Heart left ventricle (tissue), 16 donors: ENCODE data around the gene EPC2. TPM values are rescaled to one million over a fixed set of nuclear protein-coding genes. Genes with fewer than 3 reads are reported as not detected.
"Not testable (repeated sequence)": the region's sequence is repeated elsewhere in the genome, so short reads cannot be mapped to it uniquely, and the experiment has no call there.

Source experiments
- ATAC-seq, 4 donors: fragments of 200-7000 bp; cut with Tn5 transposase; one replicate each; pipeline ENCODE4 v1.9.1; 2020 to 2022; ENCODE audit warnings: moderate library complexity in 4 of 4, mild to moderate bottlenecking in 3 of 4, moderate number of reproducible peaks in 1 of 4
- DNase-seq, 5 donors: peaks; one replicate each; pipeline ENCODE4 v3.0.0-alpha.2; 2020
- H3K27ac ChIP-seq, 12 donors: fragments of 200-600 bp; sonication (generic) in 4 of 12; one replicate each; pipeline versions ENCODE4 v1.5.0 to v1.8.0; 2016 to 2022; ENCODE audit warnings: mild to moderate bottlenecking in 2 of 12
- H3K27me3 ChIP-seq, 9 donors: fragments of 200-600 bp; sonication (generic) in 2 of 9; one replicate each; pipeline versions ENCODE4 v1.5.1 to v1.8.0; 2016 to 2022; ENCODE audit warnings: mild to moderate bottlenecking in 3 of 9
- H3K36me3 ChIP-seq, 9 donors: fragments of 200-600 bp; sonication (generic) in 2 of 9; one replicate each; pipeline versions ENCODE4 v1.5.0 to v1.8.0; 2018 to 2022; ENCODE audit warnings: mild to moderate bottlenecking in 2 of 9
- H3K4me1 ChIP-seq, 12 donors: fragments of 200-600 bp; sonication (generic) in 4 of 12; one replicate each; pipeline versions ENCODE4 v1.5.0 to v1.8.0; 2016 to 2022; ENCODE audit warnings: mild to moderate bottlenecking in 3 of 12
- H3K4me3 ChIP-seq, 12 donors: fragments of 200-600 bp; sonication (generic) in 4 of 12; one replicate each; pipeline versions ENCODE4 v1.5.0 to v1.8.0; 2017 to 2022; ENCODE audit warnings: mild to moderate bottlenecking in 9 of 12, moderate library complexity in 4 of 12
- H3K9me3 ChIP-seq, 12 donors: fragments of 200-600 bp; sonication (generic) in 4 of 12; one replicate each; pipeline versions ENCODE4 v1.5.0 to v1.8.0; 2016 to 2022; ENCODE audit warnings: mild to moderate bottlenecking in 1 of 12
- CTCF ChIP-seq, 12 donors: fragments of 200-600 bp; sonication (generic) in 4 of 12; IDR thresholded peaks; one replicate each; pipeline versions ENCODE4 v1.5.0 to v1.8.0; 2018 to 2022; ENCODE audit warnings: antibody characterized with exemption in 12 of 12, mild to moderate bottlenecking in 5 of 12
- POLR2A ChIP-seq, 2 donors: fragments of 450-650 bp; IDR thresholded peaks; one replicate each; pipeline ENCODE4 v1.6.1; 2017; ENCODE audit warnings: antibody characterized with exemption in 2 of 2, mild to moderate bottlenecking in 2 of 2, moderate library complexity in 2 of 2
- WGBS, 4 donors: extraction: QIAGEN DNeasy Blood & Tissue Kit in 2 of 4; methylation state at CpG; one replicate each; pipeline versions ENCODE4 v1.1.5 to v1.1.7; 2013 to 2018; 5-methylcytosine and 5-hydroxymethylcytosine counted together
- intact Hi-C, 10 donors: fragments of 100-400 bp; cut with DNase I; formaldehyde crosslinking; loops; one replicate each; pipeline versions ENCODE4 v1.11.1 to v1.14.2; 2022
- polyA plus RNA-seq, 2 donors: library from polyadenylated mRNA; stranded (reverse); fragments of 200-250 nt; gene quantifications; one replicate each; pipeline ENCODE4 v1.2.3, GENCODE V29; 2013
- total RNA-seq, 9 donors: library from RNA; depleted of rRNA in 2 of 9; stranded (reverse); fragments of >200 nt in 2 of 9; fragmentation: NEBNext Ultra II Directional in 3 of 9; extraction: Animal tissue kit (Norgen Biotek cat#: 25700) in 3 of 9; gene quantifications; one replicate each; pipeline versions ENCODE4 v1.1.0 to v1.2.4, GENCODE V29; 2016 to 2023
- donor health status: ischemic (EF 13 %, LVEDD 7.1; RV severe dilation, severe dysfunction).
- donor health status: healthy with polysubstance abuse.
- donor health status: DM: no; HTN: yes; CAD: no.
- donor health status: DM: no; HTN: no; CAD: no.
- donor health status: ischemic (EF 25% LVEDD 6.9; RV normal size, moderate dysfunction).
- donor health status: ischemic (EF 25% LVEDD 5.7; RV mildly dilated, moderate dysfunction).
- donor health status: healthy.
- donor health status: DM: yes; HTN: yes; CAD: no.
- donor health status: ischemic (EF 35%, LVEDD 5.7; RV mildly dilated, moderate dysfunction).
- donor health status: nonischemic (EF 11% LVEDD 7.7; RV severe dilation, severe dysfunction).
- donor health status: DM: yes; HTN: yes; CAD: no.
- donor health status: PGD.
- donor health status: ischemic (EF 29% LVEDD 5.4; RV normal size, mild dysfunction).
- donor health status: nonischemic (EF 23%, LVEDD 6.1; RV moderate dilation, normal function).

Gene EPC2
- total and polyA plus RNA-seq, 11 donors = 5.6 to 27.1 (median 19.3) TPM

- DNase-seq (no peak), ATAC-seq (no peak)
- Histone ChIP-seq H3K4me1 (peaks cover 4 to 90% (median 66%) of the 10 kb centered on the region in 12 donors), H3K4me3 (no peak overlapping the region), H3K27ac (no peak overlapping the region), H3K9me3 (no peaks in the 10 kb centered on the region), H3K36me3 (no peaks in the 10 kb centered on the region), H3K27me3 (no peaks in the 10 kb centered on the region)
- TF ChIP-seq POLR2A (IDR thresholded peaks at IDR 0.05) (no peak), CTCF (IDR thresholded peaks at IDR 0.05) (no peak)
- 91 to 96% (median 94%) methylated on average over 6 of the region's 6 CpGs for WGBS, 4 donors
- intact Hi-C loops = loop anchor here in 2 of 10 donors (5.0 to 10.0 kb wide), 3 partner anchors 68 to 330 kb away; no protein-coding TSS in a partner anchor
Observed at GRCh38 chr2:148654435-148654834, 9.9 kb downstream of the EPC2 start.

GRCh38 chr2:148656516-148656915 is 12.0 kb downstream of the EPC2 start:
- Histone ChIP-seq H3K27me3 (no peaks in the 10 kb centered on the region), H3K4me3 (no peak overlapping the region), H3K4me1 (peaks cover 4 to 90% (median 67%) of the 10 kb centered on the region in 12 donors), H3K36me3 (no peaks in the 10 kb centered on the region), H3K9me3 (peaks cover 0 to under 1% (median 0%) of the 10 kb centered on the region in 12 donors), H3K27ac (no peak overlapping the region)
- intact Hi-C loops = loop anchor here in 2 of 10 donors (10.0 kb wide), 2 partner anchors 108 to 328 kb away; no protein-coding TSS in a partner anchor
- no peak for ATAC-seq
- WGBS, 4 donors = 92 to 97% (median 94%) methylated on average over 1 of the region's 1 CpG
- no peak for DNase-seq
- TF ChIP-seq POLR2A (IDR thresholded peaks at IDR 0.05) = no peak
- no peak for TF ChIP-seq CTCF (IDR thresholded peaks at IDR 0.05)

- Histone ChIP-seq H3K27me3 (no peaks in the 10 kb centered on the region), H3K9me3 (peaks cover 0 to 4% (median 0%) of the 10 kb centered on the region in 12 donors), H3K36me3 (no peaks in the 10 kb centered on the region), H3K4me3 (no peak overlapping the region), H3K4me1 (peaks cover 0 to 64% (median 47%) of the 10 kb centered on the region in 12 donors), H3K27ac (peak overlapping the region in 1 of 12 donors; percentile 10)
- intact Hi-C loops = loop anchor here in 2 of 10 donors (10.0 kb wide), 2 partner anchors 106 to 326 kb away; no protein-coding TSS in a partner anchor
- DNase-seq = no peak
- TF ChIP-seq CTCF (IDR thresholded peaks at IDR 0.05) (no peak), POLR2A (IDR thresholded peaks at IDR 0.05) (no peak)
- peak in 1 of 4 donors; percentile 19 for ATAC-seq
- WGBS, 4 donors = 63 to 70% (median 67%) methylated on average over 2 of the region's 2 CpGs
Observed at GRCh38 chr2:148658807-148659722, 14.5 kb downstream of the EPC2 start.

- no peak for DNase-seq
- no peak overlapping the region for H3K4me3 ChIP-seq
- H3K4me1 ChIP-seq = peaks cover 0 to 62% (median 43%) of the 10 kb centered on the region in 12 donors
- no peak for ATAC-seq
- intact Hi-C loops = no loop called here
- TF ChIP-seq POLR2A (IDR thresholded peaks at IDR 0.05) (no peak), CTCF (IDR thresholded peaks at IDR 0.05) (no peak)
- peaks cover 0 to 4% (median 0%) of the 10 kb centered on the region in 12 donors for H3K9me3 ChIP-seq
- H3K36me3 ChIP-seq = no peaks in the 10 kb centered on the region
- no peaks in the 10 kb centered on the region for H3K27me3 ChIP-seq
- H3K27ac ChIP-seq = no peak overlapping the region
Observed at GRCh38 chr2:148660999-148661398, 16.4 kb downstream of the EPC2 start.

- H3K27me3 ChIP-seq, H3K27ac ChIP-seq, intact Hi-C loops, ATAC-seq, H3K9me3 ChIP-seq, H3K4me3 ChIP-seq, DNase-seq, H3K36me3 ChIP-seq: not testable (repeated sequence)
- WGBS, 4 donors = 94 to 97% (median 96%) methylated on average over 8 of the region's 8 CpGs
- peaks cover 0 to 63% (median 45%) of the 10 kb centered on the region in 12 donors for H3K4me1 ChIP-seq
Observed at GRCh38 chr2:148662332-148662731, 17.8 kb downstream of the EPC2 start.
